Aorta (tissue), 5 donors: ENCODE measurements around the gene HPS4. TPM values are rescaled to one million over a fixed set of nuclear protein-coding genes. Genes with fewer than 3 reads are reported as not detected.

Experiments
- ATAC-seq: fragments of 200-7000 bp; cut with Tn5 transposase; one replicate; pipeline ENCODE4 v1.9.1; 2022; ENCODE audit warnings: moderate library complexity; ENCODE audit not compliant: low FRiP score
- DNase-seq, 2 donors: peaks; one replicate each; pipeline ENCODE4 v3.0.0-alpha.2; 2020
- H3K27ac ChIP-seq, 2 donors: one replicate each; pipeline ENCODE4 v1.5.1; 2013; ENCODE audit warnings: low read length in 2 of 2, mild to moderate bottlenecking in 2 of 2, moderate library complexity in 2 of 2, control low read depth in 1 of 2, inconsistent platforms in 1 of 2, low read depth in 1 of 2
- H3K27me3 ChIP-seq, 2 donors: one replicate each; pipeline ENCODE4 v1.6.1; 2013; ENCODE audit warnings: control low read depth in 1 of 2, low read length in 1 of 2, mild to moderate bottlenecking in 1 of 2, moderate library complexity in 1 of 2; ENCODE audit not compliant: insufficient read depth in 2 of 2, control insufficient read depth in 1 of 2
- H3K36me3 ChIP-seq, 2 donors: one replicate each; pipeline ENCODE4 v1.6.1; 2013; ENCODE audit warnings: control low read depth in 1 of 2, low read length in 1 of 2, mild to moderate bottlenecking in 1 of 2; ENCODE audit not compliant: insufficient read depth in 2 of 2, control insufficient read depth in 1 of 2
- H3K4me1 ChIP-seq, 2 donors: one replicate each; pipeline ENCODE4 v1.6.1; 2013; ENCODE audit warnings: low read length in 2 of 2, control low read depth in 1 of 2, mild to moderate bottlenecking in 1 of 2, moderate library complexity in 1 of 2; ENCODE audit not compliant: insufficient read depth in 2 of 2, control insufficient read depth in 1 of 2
- H3K4me3 ChIP-seq, 2 donors: one replicate each; pipeline ENCODE4 v1.5.1; 2013; ENCODE audit warnings: low read length in 2 of 2, control low read depth in 1 of 2, mild to moderate bottlenecking in 1 of 2
- H3K9me3 ChIP-seq: one replicate; pipeline ENCODE4 v1.6.1; 2013; ENCODE audit warnings: mild to moderate bottlenecking, low read length; ENCODE audit not compliant: control insufficient read depth
- WGBS, 2 donors: extraction: QIAGEN DNeasy Blood & Tissue Kit; methylation state at CpG; one replicate each; pipeline ENCODE4 v1.1.7; 2013; 5-methylcytosine and 5-hydroxymethylcytosine counted together
- intact Hi-C, 2 donors: fragments of 100-400 bp; cut with DNase I; formaldehyde crosslinking; loops; one replicate each; pipeline versions ENCODE4 v1.14.2 to v1.15.0; 2022
- polyA plus RNA-seq, 2 donors: library from polyadenylated mRNA; stranded (reverse); fragments of 200-250 nt; gene quantifications; one replicate each; pipeline ENCODE4 v1.2.3, GENCODE V29; 2013
- total RNA-seq, 2 donors: library from RNA; stranded (reverse); fragmentation: NEBNext Ultra II Directional; extraction: Animal tissue kit (Norgen Biotek cat#: 25700); gene quantifications; one replicate each; pipeline ENCODE4 v1.2.1, GENCODE V29; 2021
- donor health status: healthy with polysubstance abuse.
- donor health status: Bipolar disorder and iron deficiency.
- donor health status: DM: no; HTN: no; CAD: no.
- donor health status: DM: no; HTN: no; CAD: no.
- donor health status: DM: yes; HTN: yes; CAD: no.

Gene HPS4
- total and polyA plus RNA-seq, 4 donors: 14.7 to 35.6 (median 19.2) TPM

DNA sequence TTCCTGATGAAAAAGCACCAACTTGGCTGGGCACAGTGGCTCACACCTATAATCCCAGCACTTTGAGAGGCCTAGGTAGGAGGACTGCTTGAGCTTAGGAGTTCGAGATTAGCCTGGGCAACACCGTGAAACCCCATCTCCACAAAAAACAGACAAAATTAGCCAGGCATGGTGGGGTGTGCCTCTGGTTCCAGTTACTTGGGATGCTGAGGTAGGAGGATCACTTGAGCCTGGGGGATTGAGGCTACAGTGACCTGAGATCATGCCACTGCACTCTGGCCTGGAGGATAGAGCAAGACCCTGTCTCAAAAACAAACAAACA lies 3.0 kb downstream of the HPS4 start:
- Histone ChIP-seq H3K27ac (no peak overlapping the region), H3K27me3 (no peaks in the 10 kb centered on the region), H3K9me3 (no peaks in the 10 kb centered on the region), H3K4me3 (no peak overlapping the region), H3K4me1 (peaks cover 2 to 7% of the 10 kb centered on the region in 2 donors), H3K36me3 (peaks cover 0 to 2% of the 10 kb centered on the region in 2 donors)
- DNase-seq (no peak), ATAC-seq (no peak)
- intact Hi-C loops: no loop called here
- 73 to 82% methylated on average over 2 of the region's 2 CpGs for WGBS, 2 donors

DNA sequence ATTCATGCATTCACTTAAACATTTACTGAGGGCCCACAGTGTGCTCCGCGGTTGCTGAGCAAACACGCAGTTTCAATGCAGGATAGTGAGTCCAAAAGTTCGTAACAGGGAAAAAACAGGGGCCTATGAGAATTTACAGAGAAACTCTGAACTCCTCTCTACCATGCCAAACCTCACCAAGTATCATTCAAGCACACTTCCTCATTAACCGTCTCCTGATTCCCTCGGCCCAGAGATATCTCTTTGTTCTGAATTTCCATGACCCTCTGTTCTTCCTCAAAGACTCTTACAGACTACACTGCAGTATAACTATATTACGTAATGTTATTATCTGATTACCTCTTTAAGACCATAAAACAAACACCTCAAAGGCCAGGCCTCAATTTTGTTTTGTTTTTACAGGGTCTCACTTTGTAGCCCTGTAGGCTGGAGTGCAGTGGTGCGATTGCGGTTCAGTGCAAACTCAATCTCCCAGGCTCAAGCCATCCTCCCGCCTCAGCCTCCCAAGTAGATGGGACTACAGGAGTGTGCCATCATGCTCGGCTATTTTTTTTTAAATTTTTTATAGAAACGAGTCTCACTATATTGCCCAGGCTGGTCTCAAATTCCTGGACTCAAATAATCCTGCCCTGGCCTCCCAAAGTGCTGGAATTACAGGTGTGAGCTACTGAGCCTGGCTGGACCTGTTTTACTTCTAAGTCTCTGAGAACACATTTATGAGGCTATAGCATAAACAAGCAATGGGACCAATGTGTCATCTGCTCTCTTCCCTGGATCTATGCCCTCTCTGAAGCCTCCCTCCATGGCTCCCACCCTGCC lies 3.6 kb downstream of the HPS4 start:
- Histone ChIP-seq H3K27me3 (no peaks in the 10 kb centered on the region), H3K9me3 (no peaks in the 10 kb centered on the region), H3K4me1 (peaks cover 2 to 6% of the 10 kb centered on the region in 2 donors), H3K27ac (no peak overlapping the region), H3K36me3 (peaks cover 0 to 2% of the 10 kb centered on the region in 2 donors), H3K4me3 (no peak overlapping the region)
- DNase-seq (no peak), ATAC-seq (no peak)
- intact Hi-C loops: no loop called here
- WGBS, 2 donors: 72 to 80% methylated on average over 12 of the region's 12 CpGs

DNA sequence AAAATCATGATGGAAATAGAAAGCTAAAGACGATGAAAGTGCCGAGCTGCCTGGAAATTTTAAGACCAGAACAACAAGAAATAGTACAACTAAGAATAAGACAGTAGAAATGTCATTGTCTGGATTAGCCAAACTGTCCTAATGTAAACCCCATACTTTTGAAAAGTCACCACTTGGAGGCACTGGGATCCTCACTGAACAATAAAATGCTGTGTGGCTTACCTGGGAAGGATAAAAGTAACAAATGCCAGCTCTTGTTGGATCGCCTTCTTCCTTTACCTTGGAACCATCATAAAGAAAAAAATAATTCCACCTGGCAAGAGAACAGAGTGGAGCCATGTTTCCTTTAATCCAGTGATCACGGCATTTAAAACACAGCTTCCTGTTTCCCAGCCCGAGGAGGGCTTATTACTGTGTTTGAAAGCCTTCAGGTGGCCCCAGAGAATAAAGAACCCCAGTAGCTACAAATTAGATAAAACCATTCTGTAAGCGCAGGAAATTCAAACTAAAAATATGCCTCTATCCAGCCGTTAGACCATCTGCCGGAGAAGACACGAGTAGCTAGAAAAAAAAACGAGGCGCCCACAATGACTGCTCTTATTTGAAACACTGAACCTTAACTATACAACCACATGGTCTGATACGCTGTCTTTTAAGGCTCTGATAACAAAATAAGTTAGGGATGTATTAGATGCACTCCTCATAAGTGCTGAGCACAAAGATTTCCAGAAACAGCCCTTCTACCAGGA lies 4.4 kb downstream of the HPS4 start:
- H3K9me3 ChIP-seq: no peaks in the 10 kb centered on the region
- peaks cover 0 to 3% of the 10 kb centered on the region in 2 donors for H3K4me1 ChIP-seq
- WGBS, 2 donors: 72 to 75% methylated on average over 12 of the region's 12 CpGs
- ATAC-seq (no peak), DNase-seq (no peak)
- peaks cover 0 to 2% of the 10 kb centered on the region in 2 donors for H3K36me3 ChIP-seq
- no peak overlapping the region for H3K4me3 ChIP-seq
- no peaks in the 10 kb centered on the region for H3K27me3 ChIP-seq
- intact Hi-C loops: no loop called here
- no peak overlapping the region for H3K27ac ChIP-seq

DNA sequence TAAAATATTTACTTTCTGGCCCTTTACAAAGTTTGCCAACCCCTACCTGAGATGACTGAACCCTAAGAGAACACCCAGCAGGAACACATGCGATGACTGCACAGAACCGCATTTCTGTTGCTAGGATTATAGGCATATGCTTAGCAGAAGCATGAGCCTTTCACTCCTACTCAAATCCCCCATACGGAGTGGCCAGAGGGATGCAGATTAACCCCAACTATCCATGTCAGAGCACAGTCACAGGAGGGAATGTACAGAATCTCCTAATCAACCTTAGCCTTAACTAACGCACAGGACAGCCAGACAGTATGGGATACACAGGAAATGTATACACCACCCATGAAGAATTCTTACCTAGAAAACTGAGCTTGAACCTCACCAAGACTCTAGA lies 6.2 kb downstream of the HPS4 start:
- 26 to 27% methylated on average over 4 of the region's 4 CpGs for WGBS, 2 donors
- H3K27me3 ChIP-seq: no peaks in the 10 kb centered on the region
- no peak overlapping the region for H3K27ac ChIP-seq
- no peak overlapping the region for H3K4me3 ChIP-seq
- H3K36me3 ChIP-seq: peaks cover 0 to 4% of the 10 kb centered on the region in 2 donors
- no peak for DNase-seq
- H3K4me1 ChIP-seq: peaks cover 0 to 3% of the 10 kb centered on the region in 2 donors
- ATAC-seq: no peak
- intact Hi-C loops: no loop called here
- H3K9me3 ChIP-seq: no peaks in the 10 kb centered on the region

DNA sequence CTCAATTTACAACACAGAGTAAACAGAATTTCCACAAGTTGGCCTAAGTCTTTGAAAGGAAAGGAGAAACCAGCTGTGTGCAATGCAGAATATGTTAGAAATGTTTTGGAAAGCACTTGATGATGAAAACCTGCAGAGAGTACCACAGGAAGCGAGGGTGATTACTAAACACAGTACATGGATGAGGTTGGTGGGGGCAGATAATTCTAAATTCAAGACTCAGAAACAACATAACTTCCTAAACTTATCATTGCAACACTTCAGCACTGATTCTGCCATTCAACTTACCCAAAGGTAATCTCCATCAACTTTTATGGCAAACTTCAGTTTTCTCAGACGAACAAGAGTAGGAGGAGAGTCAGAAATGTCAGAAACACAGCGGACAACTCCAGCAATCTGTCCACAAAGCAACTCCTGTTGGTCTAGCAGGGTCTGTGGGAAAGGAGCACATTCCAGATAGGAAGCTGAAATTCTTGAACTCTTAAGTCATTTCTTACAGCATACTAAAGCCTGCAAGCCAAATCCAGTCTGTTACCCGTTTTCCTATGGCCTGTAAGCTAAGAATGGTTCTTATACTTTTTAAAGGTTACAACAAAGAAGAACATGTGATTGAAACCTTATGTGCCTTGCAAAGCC lies 6.8 kb downstream of the HPS4 start:
- H3K4me1 ChIP-seq: peaks cover 0 to 3% of the 10 kb centered on the region in 2 donors
- H3K36me3 ChIP-seq: peaks cover 0 to 4% of the 10 kb centered on the region in 2 donors
- no peak for DNase-seq
- H3K27me3 ChIP-seq: no peaks in the 10 kb centered on the region
- ATAC-seq: no peak
- H3K9me3 ChIP-seq: no peaks in the 10 kb centered on the region
- WGBS, 2 donors: 56 to 69% methylated on average over 4 of the region's 4 CpGs
- intact Hi-C loops: no loop called here
- H3K27ac ChIP-seq: no peak overlapping the region
- no peak overlapping the region for H3K4me3 ChIP-seq

DNA sequence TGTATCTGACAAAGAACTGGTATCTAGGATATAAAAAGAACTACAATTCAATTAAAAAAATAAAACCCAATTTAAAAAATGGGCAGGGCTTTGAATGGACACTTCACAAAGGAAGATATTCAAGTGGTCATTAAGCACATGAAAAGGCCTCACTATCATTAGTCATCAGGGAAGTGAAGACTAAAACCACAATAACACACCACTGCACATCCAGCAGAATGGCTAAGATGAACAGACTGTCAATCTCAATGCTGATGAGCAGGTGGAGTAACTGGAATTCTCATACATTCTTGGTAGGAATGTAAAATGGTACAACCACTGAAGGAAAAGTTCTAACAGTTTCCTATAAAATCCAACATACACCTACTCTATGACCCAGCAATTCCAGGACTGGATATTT lies 8.9 kb downstream of the HPS4 start:
- DNase-seq (no peak), ATAC-seq (no peak)
- intact Hi-C loops: no loop called here
- H3K4me1 ChIP-seq: peaks cover 0 to 3% of the 10 kb centered on the region in 2 donors
- no peaks in the 10 kb centered on the region for H3K27me3 ChIP-seq
- peaks cover 11 to 12% of the 10 kb centered on the region in 2 donors for H3K36me3 ChIP-seq
- H3K27ac ChIP-seq: no peak overlapping the region
- H3K9me3 ChIP-seq: no peaks in the 10 kb centered on the region
- H3K4me3 ChIP-seq: no peak overlapping the region

DNA sequence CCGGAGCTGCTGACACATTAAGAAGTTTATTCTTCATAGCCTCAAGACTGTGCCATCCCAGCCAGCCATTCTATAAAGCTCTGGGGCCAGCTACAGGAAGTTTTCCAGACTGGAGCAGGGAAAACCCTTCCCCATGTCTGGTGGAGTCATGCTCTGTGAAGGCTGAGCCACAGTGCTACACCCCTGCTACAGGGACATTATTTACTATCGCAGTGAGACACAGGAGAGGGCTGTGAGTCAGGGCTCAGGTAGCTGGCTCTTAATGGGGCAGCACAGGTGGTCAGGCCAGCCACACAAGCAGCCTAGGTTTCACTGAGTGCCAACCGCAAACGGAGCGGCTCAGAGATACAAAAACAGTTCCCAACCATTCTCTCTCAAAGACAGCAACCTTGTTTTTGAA lies 12.1 kb downstream of the HPS4 start:
- Histone ChIP-seq H3K27ac (no peak overlapping the region), H3K4me1 (no peaks in the 10 kb centered on the region), H3K27me3 (no peaks in the 10 kb centered on the region), H3K9me3 (no peaks in the 10 kb centered on the region), H3K36me3 (peaks cover 12% of the 10 kb centered on the region in 2 donors), H3K4me3 (no peak overlapping the region)
- DNase-seq (no peak), ATAC-seq (no peak)
- intact Hi-C loops: no loop called here
- 55 to 59% methylated on average over 5 of the region's 5 CpGs for WGBS, 2 donors

DNA sequence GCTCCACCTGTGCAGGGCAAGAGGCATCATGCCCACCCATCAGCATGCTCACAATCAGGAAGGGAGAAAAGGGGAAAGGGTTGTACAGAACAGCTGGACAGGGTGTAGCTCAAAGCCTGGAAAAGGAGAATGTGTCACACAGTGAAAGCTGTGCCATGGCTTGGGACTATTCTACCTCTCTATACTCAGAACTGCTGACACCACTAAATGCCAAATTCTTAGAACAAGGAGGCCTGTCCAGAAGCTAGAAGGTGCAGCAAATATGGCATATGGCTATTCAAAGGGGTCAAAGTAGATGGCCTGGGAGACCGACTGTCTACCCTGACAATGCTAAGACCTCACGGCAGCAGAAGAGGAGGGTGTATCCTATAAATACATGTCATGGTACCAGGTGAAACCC lies 12.8 kb downstream of the HPS4 start:
- DNase-seq: no peak
- Histone ChIP-seq H3K36me3 (peaks cover 14 to 15% of the 10 kb centered on the region in 2 donors), H3K4me1 (no peaks in the 10 kb centered on the region), H3K4me3 (no peak overlapping the region), H3K9me3 (no peaks in the 10 kb centered on the region), H3K27me3 (no peaks in the 10 kb centered on the region), H3K27ac (no peak overlapping the region)
- 97 to 100% methylated on average over 2 of the region's 2 CpGs for WGBS, 2 donors
- intact Hi-C loops: no loop called here
- no peak for ATAC-seq
